NCI-H82 treated with DMSO at 0.1 percent for 48 hours (cell line): Measurements from ENCODE around the gene CLDN17.

Experiments used
- DNase-seq: peaks from one replicate; lab custom pipeline; 2025; ENCODE audit not compliant: unreplicated experiment; lab: John Stamatoyannopoulos, UW

CLDN17 gene

DNA sequence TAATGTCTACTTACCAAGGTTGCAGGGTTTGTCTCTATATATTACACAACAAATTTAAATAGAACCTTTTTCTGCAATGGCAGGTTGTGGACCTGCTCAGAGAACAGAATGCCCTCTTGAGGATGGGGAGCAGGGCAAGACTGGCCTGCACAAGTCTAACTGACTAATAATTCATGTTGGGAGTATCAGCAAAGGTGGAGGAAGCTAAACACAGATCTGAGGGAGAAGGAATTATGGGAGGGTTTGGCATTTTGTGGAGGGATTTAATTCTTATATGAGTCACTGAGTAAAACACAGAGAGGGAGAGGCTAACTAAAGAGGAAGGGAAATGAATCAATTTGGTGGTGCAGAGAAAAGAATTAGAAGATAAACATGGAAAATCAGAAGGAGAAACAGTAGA lies 40.0 kb downstream of the CLDN17 start:
- DNase-seq = no peak

DNA sequence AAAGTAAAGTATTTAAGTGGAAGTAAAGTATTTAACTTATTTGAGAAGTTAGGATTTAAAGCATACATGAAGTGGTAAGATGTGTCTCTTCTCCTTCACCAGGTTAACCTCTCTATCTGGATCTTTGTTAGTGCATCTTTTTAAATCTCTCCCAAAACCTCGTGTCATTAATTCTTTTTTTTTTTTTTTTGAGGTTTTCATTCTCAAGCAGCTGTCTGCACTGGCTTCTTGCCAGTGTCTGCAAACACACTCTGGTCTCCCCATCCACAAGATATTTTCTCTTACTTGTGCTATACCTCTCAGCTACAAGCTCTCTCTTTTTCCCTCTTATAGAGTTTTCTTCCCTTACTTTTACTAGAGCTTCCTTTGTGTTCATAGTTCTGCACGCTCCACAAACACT lies 49.0 kb downstream of the CLDN17 start:
- no peak for DNase-seq

DNA sequence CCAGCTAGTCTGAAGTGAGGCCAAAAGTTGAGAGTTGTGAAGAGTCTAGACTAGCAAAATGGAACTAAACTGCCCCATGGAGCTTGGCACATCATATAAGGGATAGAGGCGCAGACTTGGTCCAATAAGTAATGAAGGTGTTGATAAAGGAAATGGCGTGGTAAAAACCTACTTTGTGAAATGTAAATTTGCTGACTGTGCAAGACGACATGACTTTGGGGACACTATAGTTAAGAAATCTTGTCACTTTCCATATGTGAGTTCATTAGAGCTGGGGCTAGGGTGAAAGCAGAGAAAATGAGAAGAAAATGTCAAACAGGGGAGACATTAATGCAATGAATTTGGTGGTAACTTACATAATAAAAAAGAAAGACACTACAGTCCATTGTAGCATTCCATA lies 50.1 kb downstream of the CLDN17 start:
- DNase-seq = no peak
